ENCODE results near the gene SUGCT. TPM values are rescaled to one million over a fixed set of nuclear protein-coding genes. Genes with fewer than 3 reads are reported as not detected.

SUGCT gene
- total and polyA plus RNA-seq, 9 of the 15 experiments (the other 6 are each of a cell fraction or from before 2014, with no cell fraction given), result 0.58 to 2.5 (median 1.4) TPM

DNA sequence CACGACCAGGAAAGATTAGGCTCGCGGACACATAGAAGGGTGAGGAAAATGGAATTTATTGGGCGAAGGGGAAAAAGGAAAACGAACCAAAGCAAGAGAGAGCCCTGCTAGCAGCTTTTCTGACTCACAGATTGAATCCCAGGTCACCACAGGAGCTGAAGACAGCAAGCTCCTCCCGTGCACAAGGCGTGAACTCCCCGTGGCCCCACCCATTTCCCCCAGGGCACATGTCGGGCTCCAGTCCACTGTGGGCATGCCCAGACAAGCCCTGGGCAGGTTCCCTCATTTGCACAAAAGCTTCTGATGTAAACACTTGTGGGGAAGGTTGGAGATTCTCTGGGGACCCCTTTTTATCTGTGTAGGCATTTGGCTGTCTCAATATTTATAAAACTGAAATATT lies 582.4 kb downstream of the SUGCT start (continued):
- TF ChIP-seq, protein P1, sequence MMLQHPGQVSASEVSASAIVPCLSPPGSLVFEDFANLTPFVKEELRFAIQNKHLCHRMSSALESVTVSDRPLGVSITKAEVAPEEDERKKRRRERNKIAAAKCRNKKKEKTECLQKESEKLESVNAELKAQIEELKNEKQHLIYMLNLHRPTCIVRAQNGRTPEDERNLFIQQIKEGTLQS (IDR thresholded peaks at IDR 0.05), result no peak
- TF ChIP-seq, protein P1 (CRISPR knock-in tag; conservative IDR thresholded peaks at IDR 0.05), result no peak
- TF ChIP-seq HDAC1 (IDR thresholded peaks at IDR 0.05), result no peak

DNA sequence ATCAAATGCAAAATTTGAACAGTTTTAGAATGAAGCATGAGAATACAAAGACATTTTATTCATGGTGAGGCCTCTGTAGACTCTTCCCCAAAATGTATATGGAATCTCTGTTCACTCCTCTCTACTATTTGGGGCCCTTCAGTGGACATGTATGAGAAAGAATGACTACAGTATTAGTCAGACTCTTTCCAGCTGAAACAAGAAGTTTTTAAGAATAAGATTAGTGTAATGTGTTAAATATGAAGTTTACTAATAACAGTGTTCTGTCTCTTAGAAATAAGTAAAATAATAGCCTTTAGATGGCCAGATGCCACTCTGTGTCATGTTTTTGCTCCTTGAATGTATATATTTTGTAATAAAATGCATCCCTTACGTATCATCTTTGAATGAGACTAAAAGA lies 585.6 kb downstream of the SUGCT start:
- 0% methylated on average over 1 of the region's 1 CpG for WGBS (ENCODE audit: insufficient coverage, low coverage, missing lambda C conversion rate)
- Histone ChIP-seq H4K20me1 (replicated peaks; ENCODE audit: control insufficient read depth, insufficient read depth, low read length) (no peaks in the 10 kb centered on the region), H3K9ac (ENCODE audit: insufficient read depth in 1 of 2, low read depth in 2 of 2, low read length in 2 of 2) (no peak overlapping the region), H3K27me3 (ENCODE audit: control insufficient read depth in 2 of 2, insufficient read depth in 2 of 2, low read length in 2 of 2) (no peaks in the 10 kb centered on the region), H2AFZ (ENCODE audit: low read depth, low read length) (no peak overlapping the region), H3K4me3 (no peak overlapping the region), H3K36me3 (ENCODE audit: control insufficient read depth, insufficient read depth, low read length) (no peaks in the 10 kb centered on the region), H3K9me1 (ENCODE audit: control insufficient read depth, insufficient read depth, low read length) (no peaks in the 10 kb centered on the region), H3K9me3 (replicated peaks; ENCODE audit: control insufficient read depth, insufficient read depth, low read depth, low read length) (no peaks in the 10 kb centered on the region), H3K27ac (ENCODE audit: extremely low read depth, low read depth, low read length) (no peak overlapping the region), H3K79me2 (ENCODE audit: control insufficient read depth, insufficient read depth, low read length) (no peaks in the 10 kb centered on the region), H3K4me2 (ENCODE audit: insufficient read depth, low read length) (no peak overlapping the region), H3K4me1 (replicated peaks in 1 of 2; ENCODE audit: control insufficient read depth in 2 of 2, insufficient read depth in 2 of 2, low read length in 2 of 2) (no peaks in the 10 kb centered on the region)
- TF ChIP-seq KDM1A (IDR thresholded peaks at IDR 0.05), result no peak
- TF ChIP-seq, protein P2, sequence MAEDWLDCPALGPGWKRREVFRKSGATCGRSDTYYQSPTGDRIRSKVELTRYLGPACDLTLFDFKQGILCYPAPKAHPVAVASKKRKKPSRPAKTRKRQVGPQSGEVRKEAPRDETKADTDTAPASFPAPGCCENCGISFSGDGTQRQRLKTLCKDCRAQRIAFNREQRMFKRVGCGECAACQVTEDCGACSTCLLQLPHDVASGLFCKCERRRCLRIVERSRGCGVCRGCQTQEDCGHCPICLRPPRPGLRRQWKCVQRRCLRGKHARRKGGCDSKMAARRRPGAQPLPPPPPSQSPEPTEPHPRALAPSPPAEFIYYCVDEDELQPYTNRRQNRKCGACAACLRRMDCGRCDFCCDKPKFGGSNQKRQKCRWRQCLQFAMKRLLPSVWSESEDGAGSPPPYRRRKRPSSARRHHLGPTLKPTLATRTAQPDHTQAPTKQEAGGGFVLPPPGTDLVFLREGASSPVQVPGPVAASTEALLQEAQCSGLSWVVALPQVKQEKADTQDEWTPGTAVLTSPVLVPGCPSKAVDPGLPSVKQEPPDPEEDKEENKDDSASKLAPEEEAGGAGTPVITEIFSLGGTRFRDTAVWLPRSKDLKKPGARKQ (CRISPR knock-in tag; IDR thresholded peaks at IDR 0.05), result no peak
- TF ChIP-seq, protein P3, sequence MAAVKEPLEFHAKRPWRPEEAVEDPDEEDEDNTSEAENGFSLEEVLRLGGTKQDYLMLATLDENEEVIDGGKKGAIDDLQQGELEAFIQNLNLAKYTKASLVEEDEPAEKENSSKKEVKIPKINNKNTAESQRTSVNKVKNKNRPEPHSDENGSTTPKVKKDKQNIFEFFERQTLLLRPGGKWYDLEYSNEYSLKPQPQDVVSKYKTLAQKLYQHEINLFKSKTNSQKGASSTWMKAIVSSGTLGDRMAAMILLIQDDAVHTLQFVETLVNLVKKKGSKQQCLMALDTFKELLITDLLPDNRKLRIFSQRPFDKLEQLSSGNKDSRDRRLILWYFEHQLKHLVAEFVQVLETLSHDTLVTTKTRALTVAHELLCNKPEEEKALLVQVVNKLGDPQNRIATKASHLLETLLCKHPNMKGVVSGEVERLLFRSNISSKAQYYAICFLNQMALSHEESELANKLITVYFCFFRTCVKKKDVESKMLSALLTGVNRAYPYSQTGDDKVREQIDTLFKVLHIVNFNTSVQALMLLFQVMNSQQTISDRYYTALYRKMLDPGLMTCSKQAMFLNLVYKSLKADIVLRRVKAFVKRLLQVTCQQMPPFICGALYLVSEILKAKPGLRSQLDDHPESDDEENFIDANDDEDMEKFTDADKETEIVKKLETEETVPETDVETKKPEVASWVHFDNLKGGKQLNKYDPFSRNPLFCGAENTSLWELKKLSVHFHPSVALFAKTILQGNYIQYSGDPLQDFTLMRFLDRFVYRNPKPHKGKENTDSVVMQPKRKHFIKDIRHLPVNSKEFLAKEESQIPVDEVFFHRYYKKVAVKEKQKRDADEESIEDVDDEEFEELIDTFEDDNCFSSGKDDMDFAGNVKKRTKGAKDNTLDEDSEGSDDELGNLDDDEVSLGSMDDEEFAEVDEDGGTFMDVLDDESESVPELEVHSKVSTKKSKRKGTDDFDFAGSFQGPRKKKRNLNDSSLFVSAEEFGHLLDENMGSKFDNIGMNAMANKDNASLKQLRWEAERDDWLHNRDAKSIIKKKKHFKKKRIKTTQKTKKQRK (IDR thresholded peaks at IDR 0.05; ENCODE audit: borderline replicate concordance, low read depth, low read length), result no peak
- no peak for TF ChIP-seq PURB (CRISPR knock-in tag; IDR thresholded peaks at IDR 0.05; ENCODE audit: low read depth)
- intact Hi-C loops (cut with micrococcal nuclease) (no loop called here), in situ Hi-C loops (cut with MboI) (no loop called here)
- BruUV-seq (replicated peaks), result no TSS peak
- CTCF ChIA-PET (ENCODE audit: low intra/inter-chr PET ratio), result no interaction called here
- POLR2A ChIA-PET, result no interaction called here
- DNase-seq (ENCODE audit: extremely low read depth in 1 of 4, low spot score in 3 of 4) (no peak), ATAC-seq (no peak), FAIRE-seq (no peak)

Data from K562 (cell line).